ENCODE measurements around the gene BACH2.
"Not testable (repeated sequence)": the region's sequence is repeated elsewhere in the genome, so short reads cannot be mapped to it uniquely, and the experiment has no call there.

Gene BACH2

GRCh38 chr6:90209527-90209926 lies 87.1 kb downstream of the BACH2 start:
- H3K27ac ChIP-seq, result no peak overlapping the region
- TF ChIP-seq ZFX (IDR thresholded peaks at IDR 0.05), result no peak

- H3K27ac ChIP-seq, result not testable (repeated sequence)
Measured at GRCh38 chr6:90208690-90209089, 88.0 kb downstream of the BACH2 start.

GRCh38 chr6:90204327-90205056 lies 92.2 kb downstream of the BACH2 start:
- H3K27ac ChIP-seq, result no peak overlapping the region

GRCh38 chr6:90203672-90204071 lies 93.0 kb downstream of the BACH2 start:
- TF ChIP-seq CTCF (conservative IDR thresholded peaks at IDR 0.05) (no peak), ZFX (IDR thresholded peaks at IDR 0.05) (no peak)
- no peak overlapping the region for H3K27ac ChIP-seq

More at GRCh38 chr6:90204327-90205056, 92.2 kb downstream of the BACH2 start:
- TF ChIP-seq ZFX (IDR thresholded peaks at IDR 0.05) (no peak), CTCF (conservative IDR thresholded peaks at IDR 0.05) (no peak)

- no peak overlapping the region for H3K27ac ChIP-seq
- TF ChIP-seq CTCF (conservative IDR thresholded peaks at IDR 0.05), result no peak
- TF ChIP-seq ZFX (IDR thresholded peaks at IDR 0.05), result no peak
Measured at GRCh38 chr6:90202156-90202555, 94.5 kb downstream of the BACH2 start.

- TF ChIP-seq ZFX (IDR thresholded peaks at IDR 0.05), result no peak
- no peak for TF ChIP-seq CTCF (conservative IDR thresholded peaks at IDR 0.05)
Measured at GRCh38 chr6:90199900-90200299, 96.7 kb downstream of the BACH2 start.

GRCh38 chr6:90198758-90199425 lies 97.8 kb downstream of the BACH2 start:
- TF ChIP-seq CTCF (conservative IDR thresholded peaks at IDR 0.05) (no peak), ZFX (IDR thresholded peaks at IDR 0.05) (no peak)

More at GRCh38 chr6:90199900-90200299, 96.7 kb downstream of the BACH2 start:
- H3K27ac ChIP-seq, result no peak overlapping the region

GRCh38 chr6:90197854-90198496 lies 98.7 kb downstream of the BACH2 start:
- H3K27ac ChIP-seq, result no peak overlapping the region
- TF ChIP-seq CTCF (conservative IDR thresholded peaks at IDR 0.05) (no peak), ZFX (IDR thresholded peaks at IDR 0.05) (no peak)

More at GRCh38 chr6:90198758-90199425, 97.8 kb downstream of the BACH2 start:
- no peak overlapping the region for H3K27ac ChIP-seq

All from C4-2B (cell line).